GM19023 (cell line): ENCODE measurements around the gene RYR1.
"Not testable (repeated sequence)": the region's sequence is repeated elsewhere in the genome, so short reads cannot be mapped to it uniquely, and the experiment has no call there.

ENCODE experiments used
- ATAC-seq: cut with Tn5 transposase; IDR thresholded peaks from one replicate; pipeline ENCODE4 v1.9.1; 2021; ENCODE audit warnings: mild to moderate bottlenecking, moderate library complexity; ENCODE audit not compliant: unreplicated experiment

Gene RYR1

DNA sequence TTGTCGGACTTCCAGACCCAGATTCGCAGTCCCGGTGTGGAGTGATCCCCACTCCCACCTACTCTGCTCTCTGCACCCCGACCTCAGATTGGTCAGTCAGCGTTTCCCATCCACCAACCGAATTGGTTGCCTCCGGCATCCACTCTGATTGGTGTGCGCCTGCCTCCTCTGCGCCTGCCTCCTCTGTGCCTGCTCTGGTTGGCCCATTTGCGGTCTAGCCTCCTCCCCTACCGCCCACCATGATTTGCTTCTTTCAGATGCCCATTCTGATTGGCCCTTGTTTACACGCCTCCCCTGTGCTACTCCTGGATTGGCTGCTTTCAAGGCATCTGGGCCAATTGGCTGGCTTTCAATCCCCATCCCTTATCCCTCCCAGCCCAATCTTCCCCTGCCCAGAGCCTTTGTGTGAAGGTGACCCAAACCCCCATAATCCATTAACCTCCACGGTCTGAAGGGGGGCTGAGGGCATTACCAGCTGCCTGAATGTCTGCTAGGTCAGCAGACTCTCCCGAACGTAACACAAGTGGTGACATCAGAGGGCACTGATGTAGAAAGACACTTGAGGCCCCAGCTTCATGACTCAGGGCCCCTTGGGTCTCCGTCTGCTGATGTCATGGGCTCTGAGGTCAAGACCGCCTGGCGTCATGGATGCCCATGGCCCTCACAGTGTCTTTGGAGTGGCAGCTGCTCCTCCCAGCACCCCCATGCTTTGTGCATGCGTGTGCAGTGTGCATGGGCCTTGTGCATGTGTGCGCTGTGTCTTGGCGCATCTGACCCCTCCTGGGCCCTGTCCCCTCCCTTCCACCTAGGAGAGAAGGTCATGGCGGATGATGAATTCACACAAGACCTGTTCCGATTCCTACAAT, 103.8 kb downstream of the RYR1 start:
- ATAC-seq, result no peak

GRCh38 chr19:38538386-38538785, 104.9 kb downstream of the RYR1 start:
- ATAC-seq, result no peak

DNA sequence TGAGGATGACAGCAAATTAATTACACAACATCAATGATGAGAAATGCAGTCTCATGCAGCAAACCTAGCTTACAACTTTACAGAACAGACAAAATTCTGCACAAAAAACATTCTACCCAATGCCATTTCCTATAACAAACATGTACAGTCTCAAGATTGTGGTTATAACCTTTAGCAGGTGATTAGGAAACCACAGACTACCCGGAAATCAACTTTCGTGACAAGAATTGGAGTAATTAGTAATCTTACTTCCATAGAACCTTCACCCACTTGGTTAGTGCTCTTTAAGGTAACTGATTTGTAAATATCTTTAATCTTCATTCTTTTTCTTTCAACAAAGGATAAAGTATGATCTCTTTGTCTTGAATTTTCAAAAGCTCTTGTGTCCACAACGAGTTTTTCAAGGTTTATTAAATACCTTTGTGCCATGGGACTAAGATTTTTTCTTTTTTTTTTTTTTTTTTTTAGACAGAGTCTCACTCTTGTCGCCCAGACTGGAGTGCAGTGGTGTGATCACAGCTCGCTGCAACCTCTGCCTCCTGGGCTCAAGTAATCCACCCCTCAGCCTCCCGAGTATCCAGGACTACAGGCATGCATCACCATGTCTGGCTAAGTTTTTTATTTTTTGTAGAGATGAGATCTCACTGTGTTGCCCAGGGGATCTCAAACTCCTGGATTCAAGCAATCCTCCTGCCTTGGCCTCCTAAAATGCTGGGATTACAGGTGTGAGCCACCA, 105.5 kb downstream of the RYR1 start:
- ATAC-seq, result no peak

DNA sequence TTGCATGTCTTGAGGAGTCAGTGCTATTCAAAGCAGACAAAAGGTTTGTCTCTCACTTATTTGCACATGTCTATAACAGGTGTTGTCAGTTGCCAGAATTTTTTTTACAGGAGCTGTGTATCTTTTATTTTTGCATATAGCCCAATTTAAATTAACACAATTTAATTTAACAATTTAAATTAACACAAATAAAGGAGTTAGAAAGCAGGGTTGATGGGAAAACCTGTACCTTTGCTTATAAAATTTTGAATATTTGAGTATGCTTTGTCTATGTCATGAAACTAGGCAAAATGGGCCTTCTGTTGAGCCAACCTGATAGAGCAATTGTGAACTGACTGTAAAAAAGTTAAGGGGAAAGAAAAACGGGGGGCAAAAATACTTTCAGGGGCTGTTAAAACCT, 106.3 kb downstream of the RYR1 start:
- no peak for ATAC-seq

GRCh38 chr19:38542040-38542439, 108.5 kb downstream of the RYR1 start:
- ATAC-seq, result no peak

GRCh38 chr19:38543286-38543806, 109.9 kb downstream of the RYR1 start:
- ATAC-seq, result no peak

DNA sequence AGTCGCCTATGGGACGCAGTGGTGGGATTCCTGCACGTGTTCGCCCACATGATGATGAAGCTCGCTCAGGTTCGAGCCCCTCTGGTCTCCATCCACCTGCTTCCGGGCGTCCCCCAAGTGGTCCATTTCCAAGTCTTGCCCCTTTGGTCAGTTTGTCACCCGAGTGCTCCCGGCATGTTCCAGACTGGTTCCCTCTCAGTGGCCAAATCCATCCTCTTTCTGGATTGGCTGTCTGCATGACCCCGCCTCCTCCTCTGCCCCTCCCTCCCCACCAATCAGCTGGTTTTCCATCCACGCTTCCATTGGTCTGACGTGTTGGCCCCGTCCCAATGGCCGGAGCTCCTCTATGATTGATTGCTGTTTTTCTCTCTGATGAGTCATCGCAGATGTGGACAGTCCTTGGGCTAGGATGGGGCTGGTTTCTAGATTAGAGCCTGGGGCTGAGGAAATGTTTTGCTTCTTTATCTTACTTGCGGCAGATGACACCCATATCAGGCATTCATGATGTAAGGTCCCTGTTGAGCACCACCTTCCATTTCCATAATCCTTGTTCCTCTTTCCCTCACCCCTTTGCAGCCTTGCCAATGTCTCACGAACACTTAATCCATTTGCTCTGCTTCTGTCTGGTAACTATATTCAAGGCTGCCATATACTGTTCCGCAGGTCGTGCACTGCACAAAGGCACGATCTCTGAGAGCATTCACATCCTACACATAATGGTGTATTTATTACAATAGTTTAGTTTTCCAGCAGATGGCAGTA, 110.5 kb downstream of the RYR1 start:
- no peak for ATAC-seq

GRCh38 chr19:38544569-38545315, 111.3 kb downstream of the RYR1 start:
- no peak for ATAC-seq

- ATAC-seq, result no peak
Observed at GRCh38 chr19:38545596-38545995, 112.1 kb downstream of the RYR1 start.

GRCh38 chr19:38547421-38547820, 113.9 kb downstream of the RYR1 start:
- no peak for ATAC-seq

DNA sequence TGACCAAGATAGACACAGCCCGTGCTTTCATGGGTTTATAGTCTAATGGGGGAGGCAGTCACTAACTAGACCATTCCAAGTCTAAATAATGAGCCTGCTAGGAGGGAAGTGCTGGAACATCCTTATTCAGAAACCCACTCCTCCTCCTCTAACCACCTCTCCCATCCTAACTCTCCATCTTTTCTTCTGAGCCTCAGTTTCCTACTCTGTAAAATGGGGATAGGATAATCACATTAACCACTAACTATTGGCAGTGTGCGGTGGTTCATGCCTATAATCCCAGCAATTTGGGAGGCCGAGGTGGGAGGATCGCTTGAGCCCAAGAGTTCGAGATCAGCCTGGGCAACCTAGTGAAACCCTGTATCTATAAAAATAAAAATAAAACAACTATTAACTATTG, 115.6 kb downstream of the RYR1 start:
- ATAC-seq, result no peak

GRCh38 chr19:38549942-38550341, 116.5 kb downstream of the RYR1 start:
- ATAC-seq, result no peak

- ATAC-seq, result no peak
Observed at GRCh38 chr19:38550376-38550775, 116.9 kb downstream of the RYR1 start.

- peak; percentile 54 for ATAC-seq
Observed at GRCh38 chr19:38551450-38551813, 117.9 kb downstream of the RYR1 start.

DNA sequence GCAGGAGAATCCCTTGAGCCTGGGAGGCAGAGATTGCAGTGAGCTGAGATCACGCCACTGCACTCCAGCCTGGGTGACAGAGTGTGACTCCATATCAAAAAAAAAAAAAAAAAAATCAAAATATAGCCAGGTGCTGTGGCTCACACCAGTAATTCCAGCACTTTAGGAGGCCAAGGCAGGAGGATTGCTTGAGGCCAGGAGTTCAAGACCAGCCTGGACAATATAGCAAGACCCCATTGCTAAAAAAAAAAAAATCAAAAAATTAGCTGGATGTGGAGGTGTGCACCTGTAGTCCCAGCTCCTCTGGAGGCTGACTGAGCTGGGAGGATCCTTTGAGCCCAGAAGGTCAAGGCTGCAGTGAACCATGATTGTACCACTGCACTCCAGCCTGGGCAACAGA, 119.7 kb downstream of the RYR1 start:
- ATAC-seq, result not testable (repeated sequence)

- ATAC-seq, result no peak
Observed at GRCh38 chr19:38554676-38555141, 121.2 kb downstream of the RYR1 start.

DNA sequence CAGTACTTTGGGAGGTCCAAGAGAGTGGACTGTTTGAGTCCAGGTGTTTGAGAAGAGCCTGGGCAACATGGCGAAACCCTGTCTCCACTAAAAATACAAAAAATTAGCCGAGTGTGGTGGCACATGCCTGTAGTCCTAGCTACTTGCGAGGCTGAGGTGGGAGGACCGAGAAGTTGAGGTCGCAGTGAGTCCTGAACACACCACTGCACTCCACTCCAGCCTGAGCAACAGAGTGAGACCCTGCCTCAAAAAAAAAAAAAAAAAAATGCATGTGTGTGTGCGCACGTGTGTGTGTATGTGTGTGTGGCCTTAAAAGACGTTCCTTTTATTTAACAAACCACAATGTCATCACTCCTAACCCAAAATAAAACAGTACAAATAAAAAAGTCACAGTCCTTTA, 121.7 kb downstream of the RYR1 start:
- no peak for ATAC-seq

- ATAC-seq, result no peak
Observed at GRCh38 chr19:38556521-38557174, 123.2 kb downstream of the RYR1 start.

GRCh38 chr19:38557205-38557799, 123.8 kb downstream of the RYR1 start:
- no peak for ATAC-seq

DNA sequence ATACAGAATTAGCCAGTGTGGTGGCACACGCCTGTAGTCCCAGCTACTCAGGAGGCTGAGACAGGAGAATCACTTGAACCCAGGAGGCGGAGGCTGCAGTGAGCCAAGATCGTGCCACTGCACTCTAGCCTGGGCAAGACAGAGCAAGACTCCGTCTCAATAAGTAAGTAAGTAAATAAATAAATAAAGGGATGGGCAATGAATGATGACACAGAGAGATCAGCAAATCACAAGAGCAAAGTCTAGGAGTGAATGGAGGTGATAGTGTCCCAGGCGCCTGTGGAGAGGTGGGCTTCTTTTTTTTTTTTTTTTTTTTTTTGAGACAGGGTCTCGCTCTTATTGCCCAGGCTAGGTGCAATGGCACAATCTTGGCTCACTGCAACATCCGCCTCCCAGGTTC, 125.4 kb downstream of the RYR1 start:
- not testable (repeated sequence) for ATAC-seq
